ENCODE results near the gene TFDP2.

GRCh38 chr3:141915766-141916165, 233.6 kb downstream of the TFDP2 start:
- TF ChIP-seq CTCF (IDR thresholded peaks at IDR 0.05) = no peak
- TF ChIP-seq POLR2A (IDR thresholded peaks at IDR 0.05) = no peak
- no peak for TF ChIP-seq EP300 (IDR thresholded peaks at IDR 0.05)
- no peak for TF ChIP-seq POLR2AphosphoS5 (IDR thresholded peaks at IDR 0.05)
